Upper lobe of right lung (tissue), 1 donor: ENCODE data around the gene PLEKHH3. TPM values are rescaled to one million over a fixed set of nuclear protein-coding genes. Genes with fewer than 3 reads are reported as not detected.

Source experiments
- ATAC-seq: fragments of 200-7000 bp; cut with Tn5 transposase; one replicate; pipeline ENCODE4 v1.9.1; 2020; ENCODE audit warnings: mild to moderate bottlenecking, moderate library complexity
- DNase-seq: peaks from one replicate; pipeline ENCODE4 v3.0.0-alpha.2; 2020
- H3K27ac ChIP-seq: fragments of 200-600 bp; one replicate; pipeline ENCODE4 v1.8.0; 2022
- H3K27me3 ChIP-seq: fragments of 200-600 bp; one replicate; pipeline ENCODE4 v1.8.0; 2022; ENCODE audit warnings: mild to moderate bottlenecking
- H3K36me3 ChIP-seq: fragments of 200-600 bp; one replicate; pipeline ENCODE4 v1.8.0; 2022
- H3K4me1 ChIP-seq: fragments of 200-600 bp; one replicate; pipeline ENCODE4 v1.8.0; 2022
- H3K4me3 ChIP-seq: fragments of 200-600 bp; one replicate; pipeline ENCODE4 v1.8.0; 2022; ENCODE audit warnings: mild to moderate bottlenecking
- H3K9me3 ChIP-seq: fragments of 200-600 bp; one replicate; pipeline ENCODE4 v1.8.0; 2022
- CTCF ChIP-seq: fragments of 200-600 bp; IDR thresholded peaks from one replicate; pipeline ENCODE4 v1.8.0; 2022; ENCODE audit warnings: antibody characterized with exemption
- intact Hi-C: fragments of 100-400 bp; cut with DNase I; formaldehyde crosslinking; loops from one replicate; pipeline ENCODE4 v1.11.0; 2022
- total RNA-seq: library from RNA; stranded (reverse); fragmentation: NEBNext Ultra II Directional; extraction: Animal tissue kit (Norgen Biotek cat#: 25700); gene quantifications from one replicate; pipeline ENCODE4 v1.2.1, GENCODE V29; 2021
- donor health status: DM: no; HTN: yes; CAD: no; lungs with severe emphysema.

Gene PLEKHH3
- total RNA-seq, 1 donor from 2014 or later: 26.4 TPM

GRCh38 chr17:42677012-42677857 lies 441 bp upstream of the PLEKHH3 start:
- peaks cover 14% of the 10 kb centered on the region for H3K36me3 ChIP-seq
- H3K27me3 ChIP-seq: no peaks in the 10 kb centered on the region
- H3K4me1 ChIP-seq: peaks cover 58% of the 10 kb centered on the region
- no peaks in the 10 kb centered on the region for H3K9me3 ChIP-seq
- peak overlapping the region; percentile 89 for H3K4me3 ChIP-seq
- intact Hi-C loops: loop anchor here (2.0 kb wide), 1 partner anchor 98 kb away; no protein-coding TSS in a partner anchor
- no peak for TF ChIP-seq CTCF
- ATAC-seq (peak; percentile 83), DNase-seq (peak; percentile 100)
- peak overlapping the region; percentile 89 for H3K27ac ChIP-seq

GRCh38 chr17:42675965-42676423 lies 800 bp downstream of the PLEKHH3 start:
- Histone ChIP-seq H3K4me1 (peaks cover 57% of the 10 kb centered on the region), H3K36me3 (peaks cover 27% of the 10 kb centered on the region), H3K9me3 (no peaks in the 10 kb centered on the region), H3K27ac (peak overlapping the region; percentile 87), H3K4me3 (peak overlapping the region; percentile 89), H3K27me3 (no peaks in the 10 kb centered on the region)
- ATAC-seq (peak; percentile 20), DNase-seq (peak; percentile 88)
- no peak for TF ChIP-seq CTCF
- intact Hi-C loops: loop anchor here (2.0 kb wide), 1 partner anchor 97 kb away; no protein-coding TSS in a partner anchor

GRCh38 chr17:42675348-42675964 lies 1.3 kb downstream of the PLEKHH3 start:
- Histone ChIP-seq H3K4me3 (peak overlapping the region; percentile 89), H3K36me3 (peaks cover 32% of the 10 kb centered on the region), H3K27ac (peak overlapping the region; percentile 87), H3K27me3 (no peaks in the 10 kb centered on the region), H3K9me3 (no peaks in the 10 kb centered on the region), H3K4me1 (peaks cover 59% of the 10 kb centered on the region)
- intact Hi-C loops: no loop called here
- DNase-seq (peak; percentile 71), ATAC-seq (no peak)
- TF ChIP-seq CTCF: no peak

GRCh38 chr17:42674755-42675347 lies 1.9 kb downstream of the PLEKHH3 start:
- H3K27ac ChIP-seq: peak overlapping the region; percentile 87
- H3K4me1 ChIP-seq: peaks cover 55% of the 10 kb centered on the region
- peak overlapping the region; percentile 89 for H3K4me3 ChIP-seq
- no peak for TF ChIP-seq CTCF
- DNase-seq: peak; percentile 71
- no peaks in the 10 kb centered on the region for H3K9me3 ChIP-seq
- H3K27me3 ChIP-seq: no peaks in the 10 kb centered on the region
- H3K36me3 ChIP-seq: peaks cover 36% of the 10 kb centered on the region
- intact Hi-C loops: no loop called here
- no peak for ATAC-seq

GRCh38 chr17:42673885-42674754 lies 2.7 kb downstream of the PLEKHH3 start:
- DNase-seq (peak; percentile 81), ATAC-seq (no peak)
- Histone ChIP-seq H3K4me1 (peaks cover 54% of the 10 kb centered on the region), H3K27me3 (no peaks in the 10 kb centered on the region), H3K27ac (peak overlapping the region; percentile 87), H3K9me3 (no peaks in the 10 kb centered on the region), H3K36me3 (peaks cover 43% of the 10 kb centered on the region), H3K4me3 (peak overlapping the region; percentile 89)
- intact Hi-C loops: no loop called here
- peak; percentile 56 for TF ChIP-seq CTCF
